Body of pancreas (tissue), 4 donors: ENCODE data around the gene VEGFB.
A peak's percentile ranks its signal among the peaks of the same experiment; 100 is the strongest.

Experiments
- CTCF ChIP-seq, 7 experiments: fragments of 450-650 bp in 4 of 7; fragments of 200-600 bp in 3 of 7; sonication (generic) in 3 of 7; IDR thresholded peaks; one replicate each; pipeline ENCODE4 v1.5.1; 2016 to 2019; ENCODE audit warnings: antibody characterized with exemption in 7 of 7
- POLR2A ChIP-seq, 3 donors: fragments of 450-650 bp; IDR thresholded peaks; one replicate each; pipeline ENCODE4 v1.6.1; 2016; ENCODE audit warnings: antibody characterized with exemption in 3 of 3, mild to moderate bottlenecking in 2 of 3

DNA sequence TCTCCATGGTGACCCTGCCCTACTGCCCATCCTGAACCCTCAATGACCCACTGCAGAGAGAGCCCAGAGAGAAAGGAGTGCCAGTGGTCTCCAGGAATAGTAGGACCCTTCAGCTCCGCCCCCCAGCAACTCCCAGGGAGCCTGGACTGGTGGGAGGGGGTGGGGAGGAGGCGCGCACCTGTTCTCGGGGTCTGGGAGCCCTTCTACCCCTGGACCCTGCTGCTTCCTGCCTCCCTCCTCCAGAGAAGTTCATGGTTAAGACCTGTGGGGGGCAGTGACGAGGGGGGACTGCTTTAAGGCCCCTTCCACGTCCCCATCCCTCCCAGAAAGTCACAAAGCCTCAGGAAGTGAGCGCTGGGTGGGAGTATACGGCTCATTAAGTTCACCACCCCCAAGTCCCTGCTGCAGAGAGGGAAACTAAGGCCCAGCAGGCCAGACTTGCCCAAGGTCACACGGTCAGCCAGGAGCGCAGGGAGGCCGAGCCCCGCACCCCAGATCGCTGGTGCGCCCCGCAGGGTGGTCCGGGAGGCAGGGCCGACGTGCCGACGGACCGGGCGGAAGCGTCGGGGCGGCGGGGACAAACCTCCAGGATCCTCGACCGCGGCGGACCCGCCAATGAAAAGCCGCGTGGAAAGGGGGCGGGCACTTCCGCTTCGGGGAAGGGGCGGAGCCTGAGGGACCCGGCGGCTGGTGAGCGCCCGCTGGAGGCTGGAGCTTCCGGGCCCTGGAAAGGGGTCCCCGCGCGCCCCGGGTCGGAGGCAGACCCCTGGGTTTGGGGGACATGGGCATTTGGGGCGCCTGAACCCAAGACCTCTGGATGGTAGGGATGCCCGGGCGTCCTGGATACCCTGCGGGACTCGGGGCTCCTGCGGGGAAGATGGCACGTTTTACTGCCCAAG, 8.5 kb upstream of the VEGFB start, which contains the start of the genes NUDT22 and TRPT1:
- TF ChIP-seq CTCF (IDR thresholded peaks at IDR 0.05), result peak in 3 of 7 experiments; percentile 8 to 22 (median 22)
- TF ChIP-seq POLR2A (IDR thresholded peaks at IDR 0.05), result peak; percentile 66 to 90 (median 86)
